Measurements from ENCODE around the gene TNFSF11. TPM values are rescaled to one million over a fixed set of nuclear protein-coding genes. Genes with fewer than 3 reads are reported as not detected.

Gene TNFSF11
- polyA plus RNA-seq, 3 donors = not detected

- Mint-ChIP-seq H3K4me3 (no peak overlapping the region), H3K27ac (no peak overlapping the region), H3K4me1 (no peaks in the 10 kb centered on the region), H3K9me3 (peaks cover 0 to 1% (median 0%) of the 10 kb centered on the region in 7 donors), H3K36me3 (no peaks in the 10 kb centered on the region), H3K27me3 (ENCODE audit: low read depth in 3 of 3) (peaks cover 2 to 7% (median 6%) of the 10 kb centered on the region in 3 donors)
- no peak overlapping the region for H3K4me2 ChIP-seq (replicated peaks; ENCODE audit: extremely low read depth, low read length, poor library complexity, severe bottlenecking)
- no peak overlapping the region for H3K9ac ChIP-seq (ENCODE audit: insufficient read depth, low read length, poor library complexity, severe bottlenecking)
- no peaks in the 10 kb centered on the region for H4K20me1 ChIP-seq (ENCODE audit: insufficient read depth, low read length)
- H3K27ac ChIP-seq (ENCODE audit: low read depth in 1 of 2, low read length in 2 of 2) = no peak overlapping the region
- H3K4me3 ChIP-seq (replicated peaks in 1 of 3; ENCODE audit: low read depth in 2 of 3, low read length in 3 of 3) = no peak overlapping the region
- H2AFZ ChIP-seq (ENCODE audit: insufficient read depth, low read depth, low read length, poor library complexity, severe bottlenecking) = no peak overlapping the region
- intact Hi-C loops (cut with micrococcal nuclease) = no loop called here
- no peaks in the 10 kb centered on the region for H3K79me2 ChIP-seq (ENCODE audit: insufficient read depth, low read length)
- H3K9me3 ChIP-seq (replicated peaks in 1 of 2; ENCODE audit: control insufficient read depth in 1 of 2, insufficient read depth in 1 of 2, low read length in 2 of 2) = no peaks in the 10 kb centered on the region
- peaks cover 2 to 6% of the 10 kb centered on the region in 2 donors for H3K27me3 ChIP-seq (ENCODE audit: control insufficient read depth in 2 of 2, insufficient read depth in 2 of 2, low read length in 2 of 2)
- H3K4me1 ChIP-seq (ENCODE audit: control insufficient read depth in 1 of 2, insufficient read depth in 2 of 2, low read length in 2 of 2) = no peaks in the 10 kb centered on the region
- no peak for DNase-seq
- no CpG with 5 or more reads among the region's 5 CpGs for WGBS (ENCODE audit: insufficient coverage)
- no peaks in the 10 kb centered on the region for H3K36me3 ChIP-seq (replicated peaks in 1 of 2; ENCODE audit: control insufficient read depth in 1 of 2, insufficient read depth in 2 of 2, low read length in 2 of 2)
- no peak for TF ChIP-seq CTCF (IDR thresholded peaks at IDR 0.05)
Observed at GRCh38 chr13:42656958-42657357, 83.0 kb downstream of the TNFSF11 start.

Other genes with a start within 250 kb of the TNFSF11 start
- gene FAM216B, start 207.4 kb downstream of the TNFSF11 start, polyA plus RNA-seq = not detected